ENCODE results near the gene ZNF839. TPM values are rescaled to one million over a fixed set of nuclear protein-coding genes. Genes with fewer than 3 reads are reported as not detected.

ZNF839 gene
- polyA plus RNA-seq (2013, experiment 1 of 2): 5.3 TPM
- 5.9 TPM for polyA plus RNA-seq (2013, experiment 2 of 2)

DNA sequence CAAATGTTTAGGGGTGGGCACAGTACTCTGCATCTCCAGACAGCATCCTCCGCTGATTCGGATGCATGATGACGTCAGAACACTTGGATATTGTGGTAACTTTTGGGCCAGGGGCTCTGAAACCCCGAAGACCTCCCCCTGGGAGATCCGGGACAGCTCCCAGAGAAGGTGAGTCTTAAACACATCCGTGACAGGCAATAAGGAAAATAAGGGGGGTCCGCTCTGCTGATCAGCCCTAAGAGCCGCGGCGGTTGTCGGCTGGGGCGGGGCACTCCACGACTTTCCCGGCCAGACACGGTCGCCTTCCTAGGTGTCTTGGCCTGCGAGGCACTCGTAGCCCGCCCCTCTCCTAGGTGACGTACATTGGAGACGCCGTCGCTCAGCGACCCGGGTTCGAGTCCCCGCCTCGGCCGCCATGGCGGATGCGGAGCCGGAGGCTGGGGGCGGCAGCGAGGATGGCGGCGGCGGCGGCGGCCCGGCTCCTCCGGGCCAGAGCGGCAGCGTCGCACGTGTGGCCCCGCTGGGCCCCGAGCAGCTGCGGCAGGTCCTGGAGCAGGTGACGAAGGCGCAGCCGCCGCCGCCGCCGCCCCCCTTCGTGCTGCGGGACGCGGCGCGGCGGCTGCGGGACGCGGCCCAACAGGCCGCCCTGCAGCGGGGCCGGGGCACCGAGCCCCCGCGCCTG, at the start of gene ZNF839:
ZNF839 (plus strand) TSS at position 396 of the 682 bp plus-strand sequence; CDS start at position 416, 20 bp downstream.
- H3K18ac ChIP-seq (ENCODE audit: low read length): peak within 1 kb of the TSS; percentile 75
- H3K36me3 ChIP-seq (ENCODE audit: control insufficient read depth, insufficient read depth, low read length): no peaks in the 10 kb centered on the region
- H3K4ac ChIP-seq (ENCODE audit: low read depth, low read length): peak within 1 kb of the TSS; percentile 61
- H2AK5ac ChIP-seq (ENCODE audit: low read length): peak within 1 kb of the TSS; percentile 30
- peaks cover 2% of the 10 kb centered on the region for H3K79me2 ChIP-seq (ENCODE audit: control insufficient read depth, insufficient read depth, low read length)
- H2BK5ac ChIP-seq (ENCODE audit: low read length): no peak within 1 kb of the TSS
- H2BK120ac ChIP-seq (ENCODE audit: low read depth, low read length): no peak within 1 kb of the TSS
- H3K79me1 ChIP-seq (ENCODE audit: low read length): peaks cover 7% of the 10 kb centered on the region
- no peak within 1 kb of the TSS for H4K5ac ChIP-seq (ENCODE audit: low read length)
- no peak within 1 kb of the TSS for H2BK15ac ChIP-seq (replicated peaks; ENCODE audit: low read depth)
- H3K23ac ChIP-seq (ENCODE audit: low read length): no peak within 1 kb of the TSS
- H3K9ac ChIP-seq (ENCODE audit: low read length): peak within 1 kb of the TSS; percentile 86
- H3K27ac ChIP-seq (ENCODE audit: low read depth, low read length): no peak within 1 kb of the TSS
- peaks cover 2% of the 10 kb centered on the region for H3K4me1 ChIP-seq (ENCODE audit: control insufficient read depth, low read depth, low read length)
- peak within 1 kb of the TSS; percentile 80 for H3K4me3 ChIP-seq (ENCODE audit: low read length)
- WGBS (ENCODE audit: extremely low coverage, insufficient coverage, low lambda C conversion rate): no CpG with 5 or more reads among the region's 71 CpGs
- H3K56ac ChIP-seq (ENCODE audit: low read length): peak within 1 kb of the TSS; percentile 91
- no peak within 1 kb of the TSS for H4K8ac ChIP-seq (ENCODE audit: low read depth, low read length)
- H3K4me2 ChIP-seq (ENCODE audit: low read length): peak within 1 kb of the TSS; percentile 99
- DNase-seq: peak; percentile 94
- no peaks in the 10 kb centered on the region for H3K27me3 ChIP-seq (ENCODE audit: insufficient read depth, low read length, poor library complexity)

DNA sequence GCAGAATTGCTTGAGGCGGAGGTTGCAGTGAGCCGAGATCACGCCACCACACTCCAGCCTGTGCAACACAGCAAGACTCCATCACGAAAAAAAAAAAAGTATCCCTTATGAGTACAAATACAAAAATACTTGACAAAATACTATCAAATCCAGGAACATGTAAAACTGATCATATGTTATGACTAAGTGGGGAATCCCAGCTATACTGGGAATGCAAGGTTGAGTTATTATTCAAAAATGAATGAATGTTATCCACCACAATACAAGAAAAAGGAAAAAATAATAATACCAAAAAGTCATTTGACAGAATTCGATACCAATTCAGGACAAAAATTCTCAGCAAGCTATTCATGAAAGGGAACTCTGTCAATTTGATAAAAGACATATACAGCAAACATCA, 47.2 kb upstream of the ZNF839 start:
- Histone ChIP-seq H3K4me1 (ENCODE audit: control insufficient read depth, low read depth, low read length) (no peaks in the 10 kb centered on the region), H3K27me3 (ENCODE audit: insufficient read depth, low read length, poor library complexity) (no peaks in the 10 kb centered on the region), H3K23ac (ENCODE audit: low read length) (no peak overlapping the region), H3K9ac (ENCODE audit: low read length) (no peak overlapping the region), H4K8ac (ENCODE audit: low read depth, low read length) (no peak overlapping the region), H3K27ac (ENCODE audit: low read depth, low read length) (no peak overlapping the region), H3K36me3 (ENCODE audit: control insufficient read depth, insufficient read depth, low read length) (no peaks in the 10 kb centered on the region), H3K4me3 (ENCODE audit: low read length) (no peak overlapping the region), H3K4me2 (ENCODE audit: low read length) (no peak overlapping the region), H2BK5ac (ENCODE audit: low read length) (no peak overlapping the region), H3K56ac (ENCODE audit: low read length) (no peak overlapping the region), H4K5ac (ENCODE audit: low read length) (no peak overlapping the region), H2AK5ac (ENCODE audit: low read length) (no peak overlapping the region), H3K18ac (ENCODE audit: low read length) (no peak overlapping the region), H3K4ac (ENCODE audit: low read depth, low read length) (no peak overlapping the region), H3K79me1 (ENCODE audit: low read length) (no peaks in the 10 kb centered on the region), H2BK120ac (ENCODE audit: low read depth, low read length) (no peak overlapping the region), H2BK15ac (replicated peaks; ENCODE audit: low read depth) (no peak overlapping the region), H3K79me2 (ENCODE audit: control insufficient read depth, insufficient read depth, low read length) (no peaks in the 10 kb centered on the region)
- no CpG with 5 or more reads among the region's 5 CpGs for WGBS (ENCODE audit: extremely low coverage, insufficient coverage, low lambda C conversion rate)
- DNase-seq: no peak

DNA sequence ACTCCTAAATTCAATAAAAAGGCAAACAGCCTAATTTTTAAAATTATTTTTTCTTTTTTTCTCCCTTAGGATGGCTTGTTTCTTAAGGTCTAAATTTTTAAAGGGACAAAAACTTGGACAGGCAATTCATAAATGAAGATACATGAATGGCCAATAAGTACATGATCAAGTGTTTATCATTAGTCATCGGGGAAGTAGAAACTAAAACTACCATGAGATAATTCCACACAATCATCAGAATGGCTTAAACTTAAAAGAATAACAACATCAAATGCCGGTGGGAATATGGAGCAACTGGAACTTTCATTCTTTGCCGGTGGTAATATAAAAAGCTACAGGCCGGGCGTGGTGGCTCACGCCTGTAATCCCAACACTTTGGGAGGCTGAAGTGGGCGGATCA, 43.7 kb upstream of the ZNF839 start:
- Histone ChIP-seq H2BK5ac (ENCODE audit: low read length) (no peak overlapping the region), H4K5ac (ENCODE audit: low read length) (no peak overlapping the region), H3K27me3 (ENCODE audit: insufficient read depth, low read length, poor library complexity) (no peaks in the 10 kb centered on the region), H4K8ac (ENCODE audit: low read depth, low read length) (no peak overlapping the region), H2BK120ac (ENCODE audit: low read depth, low read length) (no peak overlapping the region), H3K56ac (ENCODE audit: low read length) (no peak overlapping the region), H3K79me2 (ENCODE audit: control insufficient read depth, insufficient read depth, low read length) (no peaks in the 10 kb centered on the region), H3K18ac (ENCODE audit: low read length) (no peak overlapping the region), H3K4me1 (ENCODE audit: control insufficient read depth, low read depth, low read length) (no peaks in the 10 kb centered on the region), H3K79me1 (ENCODE audit: low read length) (no peaks in the 10 kb centered on the region), H3K23ac (ENCODE audit: low read length) (no peak overlapping the region), H3K4me3 (ENCODE audit: low read length) (no peak overlapping the region), H2BK15ac (replicated peaks; ENCODE audit: low read depth) (no peak overlapping the region), H3K4me2 (ENCODE audit: low read length) (no peak overlapping the region), H3K4ac (ENCODE audit: low read depth, low read length) (no peak overlapping the region), H3K9ac (ENCODE audit: low read length) (no peak overlapping the region), H3K36me3 (ENCODE audit: control insufficient read depth, insufficient read depth, low read length) (no peaks in the 10 kb centered on the region), H3K27ac (ENCODE audit: low read depth, low read length) (no peak overlapping the region), H2AK5ac (ENCODE audit: low read length) (no peak overlapping the region)
- DNase-seq: no peak
- WGBS (ENCODE audit: extremely low coverage, insufficient coverage, low lambda C conversion rate): no CpG with 5 or more reads among the region's 7 CpGs

DNA sequence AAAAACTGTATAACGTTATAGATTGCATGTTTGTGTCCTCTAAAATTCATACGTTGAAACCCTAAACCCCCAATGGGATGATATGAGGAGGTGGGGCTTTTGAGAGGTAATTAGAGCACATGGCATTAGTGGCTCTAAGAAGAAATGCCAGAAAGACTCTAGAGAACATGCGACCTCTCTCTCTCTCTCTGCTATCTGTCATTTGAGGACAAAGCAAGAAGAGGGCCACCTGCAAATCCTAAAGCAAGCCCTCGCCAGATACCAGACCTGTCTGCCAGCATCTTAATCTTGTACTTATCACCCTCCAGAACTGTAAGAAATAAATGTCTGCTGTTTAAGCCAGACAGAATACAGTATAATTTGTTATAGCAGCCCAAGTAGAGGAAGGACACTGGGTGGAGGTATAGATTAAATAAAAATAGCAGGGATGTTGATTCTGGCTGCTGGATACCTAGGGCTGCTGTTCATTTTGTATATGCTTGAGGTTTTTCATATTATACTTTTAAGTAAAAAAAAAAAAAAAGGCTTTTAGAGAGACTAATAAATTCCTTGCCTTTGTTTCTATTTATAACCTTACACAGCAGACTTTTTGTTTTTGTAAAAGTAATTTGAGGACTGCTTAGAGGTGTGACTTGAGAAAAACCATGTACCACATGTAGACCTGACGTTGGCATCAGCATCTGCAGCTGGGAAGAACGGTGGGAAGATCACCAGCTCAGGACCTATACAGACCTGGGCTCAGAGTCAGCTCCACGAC, 41.5 kb upstream of the ZNF839 start:
- no peak for DNase-seq
- Histone ChIP-seq H2AK5ac (ENCODE audit: low read length) (no peak overlapping the region), H4K5ac (ENCODE audit: low read length) (no peak overlapping the region), H3K23ac (ENCODE audit: low read length) (no peak overlapping the region), H3K9ac (ENCODE audit: low read length) (no peak overlapping the region), H2BK15ac (replicated peaks; ENCODE audit: low read depth) (no peak overlapping the region), H2BK120ac (ENCODE audit: low read depth, low read length) (no peak overlapping the region), H2BK5ac (ENCODE audit: low read length) (no peak overlapping the region), H3K4me3 (ENCODE audit: low read length) (no peak overlapping the region), H3K18ac (ENCODE audit: low read length) (no peak overlapping the region), H3K79me1 (ENCODE audit: low read length) (no peaks in the 10 kb centered on the region), H3K27ac (ENCODE audit: low read depth, low read length) (no peak overlapping the region), H3K4me2 (ENCODE audit: low read length) (no peak overlapping the region), H3K56ac (ENCODE audit: low read length) (no peak overlapping the region), H3K4me1 (ENCODE audit: control insufficient read depth, low read depth, low read length) (no peaks in the 10 kb centered on the region), H3K4ac (ENCODE audit: low read depth, low read length) (no peak overlapping the region), H3K36me3 (ENCODE audit: control insufficient read depth, insufficient read depth, low read length) (no peaks in the 10 kb centered on the region), H3K79me2 (ENCODE audit: control insufficient read depth, insufficient read depth, low read length) (no peaks in the 10 kb centered on the region), H4K8ac (ENCODE audit: low read depth, low read length) (no peak overlapping the region), H3K27me3 (ENCODE audit: insufficient read depth, low read length, poor library complexity) (no peaks in the 10 kb centered on the region)
- no CpG with 5 or more reads among the region's 7 CpGs for WGBS (ENCODE audit: extremely low coverage, insufficient coverage, low lambda C conversion rate)

DNA sequence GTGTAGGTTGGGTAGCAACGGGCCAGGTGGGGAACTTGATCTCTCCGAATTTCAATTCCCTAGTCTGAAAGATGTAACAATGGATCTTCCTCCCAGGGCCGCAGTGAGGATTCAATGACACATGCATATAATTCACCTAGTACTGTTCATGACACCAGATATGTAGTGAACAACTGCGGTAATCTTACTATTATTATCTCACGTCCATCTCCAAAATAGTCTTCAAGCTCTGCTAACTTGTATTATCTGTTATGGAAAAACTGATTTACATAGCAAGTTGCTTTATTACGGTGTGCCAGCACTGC, 41.0 kb upstream of the ZNF839 start:
- no peak overlapping the region for H2BK5ac ChIP-seq (ENCODE audit: low read length)
- H3K4me2 ChIP-seq (ENCODE audit: low read length): no peak overlapping the region
- H3K4me3 ChIP-seq (ENCODE audit: low read length): no peak overlapping the region
- H3K27ac ChIP-seq (ENCODE audit: low read depth, low read length): no peak overlapping the region
- H3K18ac ChIP-seq (ENCODE audit: low read length): no peak overlapping the region
- no peak overlapping the region for H3K9ac ChIP-seq (ENCODE audit: low read length)
- H3K36me3 ChIP-seq (ENCODE audit: control insufficient read depth, insufficient read depth, low read length): no peaks in the 10 kb centered on the region
- H2BK120ac ChIP-seq (ENCODE audit: low read depth, low read length): no peak overlapping the region
- H3K79me2 ChIP-seq (ENCODE audit: control insufficient read depth, insufficient read depth, low read length): no peaks in the 10 kb centered on the region
- H4K5ac ChIP-seq (ENCODE audit: low read length): no peak overlapping the region
- DNase-seq: no peak
- H2AK5ac ChIP-seq (ENCODE audit: low read length): no peak overlapping the region
- H4K8ac ChIP-seq (ENCODE audit: low read depth, low read length): no peak overlapping the region
- H3K4me1 ChIP-seq (ENCODE audit: control insufficient read depth, low read depth, low read length): no peaks in the 10 kb centered on the region
- H3K27me3 ChIP-seq (ENCODE audit: insufficient read depth, low read length, poor library complexity): no peaks in the 10 kb centered on the region
- H2BK15ac ChIP-seq (replicated peaks; ENCODE audit: low read depth): no peak overlapping the region
- H3K56ac ChIP-seq (ENCODE audit: low read length): no peak overlapping the region
- H3K4ac ChIP-seq (ENCODE audit: low read depth, low read length): no peak overlapping the region
- no CpG with 5 or more reads among the region's 6 CpGs for WGBS (ENCODE audit: extremely low coverage, insufficient coverage, low lambda C conversion rate)
- no peak overlapping the region for H3K23ac ChIP-seq (ENCODE audit: low read length)
- no peaks in the 10 kb centered on the region for H3K79me1 ChIP-seq (ENCODE audit: low read length)
